ENCODE measurements around the gene WBP1L.

GRCh38 chr10:102743588-102744373 is at the start of gene WBP1L:
- no peak for TF ChIP-seq EZH2 (IDR thresholded peaks at IDR 0.05; ENCODE audit: low read length, unreplicated experiment)
- no peak for TF ChIP-seq CTCF (conservative IDR thresholded peaks at IDR 0.05; ENCODE audit: low read depth, low read length)

All from PC-3 (cell line).